T-helper 1 cell treated with Interleukin-12 subunit alpha and Interleukin-12 subunit beta and Interleukin-4 antibody, amounts not matched to agents 30 μg/mL and 1 μg/mL, for 36 hours (primary cell): ENCODE results near the gene SMIM11.
"Not testable (repeated sequence)": the region's sequence is repeated elsewhere in the genome, so short reads cannot be mapped to it uniquely, and the experiment has no call there.

Experiments
- H3K27ac Mint-ChIP-seq: one replicate; pipeline ENCODE4 v1.8.0; 2021; ENCODE audit warnings: mild to moderate bottlenecking, mixed read lengths
- H3K27me3 Mint-ChIP-seq: one replicate; pipeline ENCODE4 v1.8.0; 2021; ENCODE audit warnings: low read depth, mixed read lengths
- H3K36me3 Mint-ChIP-seq: one replicate; pipeline ENCODE4 v1.8.0; 2021; ENCODE audit warnings: low read depth, mixed read lengths
- H3K4me1 Mint-ChIP-seq: one replicate; pipeline ENCODE4 v1.8.0; 2021; ENCODE audit warnings: low read depth, mixed read lengths
- H3K4me3 Mint-ChIP-seq: one replicate; pipeline ENCODE4 v1.8.0; 2021; ENCODE audit warnings: mild to moderate bottlenecking, moderate library complexity, mixed read lengths
- H3K9me3 Mint-ChIP-seq: one replicate; pipeline ENCODE4 v1.8.0; 2021; ENCODE audit warnings: mixed read lengths

Gene SMIM11, protein sequence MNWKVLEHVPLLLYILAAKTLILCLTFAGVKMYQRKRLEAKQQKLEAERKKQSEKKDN

DNA sequence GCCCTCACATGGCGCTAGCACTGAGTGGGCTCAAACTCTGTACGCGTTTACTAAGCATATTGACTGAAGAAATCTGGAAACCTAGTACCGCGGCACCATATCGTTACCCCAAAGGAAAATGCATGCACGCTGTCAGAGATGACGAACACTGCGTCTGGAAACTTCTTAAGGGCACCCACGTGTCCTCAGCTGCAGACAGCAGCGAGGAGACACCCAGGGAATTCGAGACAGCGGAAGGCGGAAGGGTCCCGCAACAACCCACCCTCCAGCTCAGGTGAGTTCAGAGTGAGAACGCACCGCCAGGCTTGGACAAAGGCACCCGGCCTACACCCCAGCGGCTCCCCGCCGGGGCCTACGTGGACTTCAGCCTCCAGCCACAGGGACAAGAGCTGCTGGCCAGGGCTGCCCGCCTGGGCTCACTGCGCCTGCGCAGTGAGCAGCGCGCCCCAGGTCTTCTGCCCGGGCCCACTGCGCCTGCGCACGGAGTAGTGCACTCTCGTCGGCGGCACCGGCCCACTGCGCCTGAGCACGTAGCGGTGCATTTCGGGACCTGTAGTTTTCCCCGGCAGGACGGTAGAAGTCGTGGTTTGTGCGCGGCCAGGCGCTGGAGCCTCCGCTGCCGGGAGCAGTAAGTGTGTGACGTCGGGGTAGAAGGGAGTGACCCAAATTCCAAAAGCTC is at the start of gene SMIM11:
Gene SMIM11, plus strand, starts transcription at position 568 of the 679 bp plus-strand sequence. CDS start 3,998 bp downstream, outside the sequence.
- peaks cover 11% of the 10 kb centered on the region for H3K27me3 Mint-ChIP-seq
- H3K4me3 Mint-ChIP-seq, H3K36me3 Mint-ChIP-seq, H3K27ac Mint-ChIP-seq, H3K9me3 Mint-ChIP-seq, H3K4me1 Mint-ChIP-seq: not testable (repeated sequence)

DNA sequence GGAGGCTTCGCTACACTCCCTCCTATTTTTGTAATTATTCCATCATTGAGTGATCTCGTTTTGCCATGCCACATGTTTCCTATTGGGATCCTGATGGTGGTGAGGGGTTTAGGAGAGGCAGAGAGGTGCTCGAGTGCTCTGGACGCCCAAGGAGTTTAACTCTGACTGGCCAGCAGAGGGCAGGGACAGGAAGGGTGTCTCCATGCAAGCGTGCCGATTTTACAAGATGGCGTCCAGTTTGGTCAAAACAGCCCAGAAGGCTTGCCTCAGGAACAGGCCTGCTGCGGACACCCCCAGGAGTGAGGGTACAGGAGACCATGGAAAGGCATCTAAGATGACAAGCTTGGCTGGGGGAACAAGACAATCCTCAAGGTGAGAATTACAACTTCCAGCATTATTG is 45.3 kb upstream of the SMIM11 start:
- no peak overlapping the region for H3K27ac Mint-ChIP-seq
- H3K4me1 Mint-ChIP-seq = no peaks in the 10 kb centered on the region
- H3K36me3 Mint-ChIP-seq = no peaks in the 10 kb centered on the region
- H3K9me3 Mint-ChIP-seq = no peaks in the 10 kb centered on the region
- peaks cover 13% of the 10 kb centered on the region for H3K27me3 Mint-ChIP-seq
- no peak overlapping the region for H3K4me3 Mint-ChIP-seq

DNA sequence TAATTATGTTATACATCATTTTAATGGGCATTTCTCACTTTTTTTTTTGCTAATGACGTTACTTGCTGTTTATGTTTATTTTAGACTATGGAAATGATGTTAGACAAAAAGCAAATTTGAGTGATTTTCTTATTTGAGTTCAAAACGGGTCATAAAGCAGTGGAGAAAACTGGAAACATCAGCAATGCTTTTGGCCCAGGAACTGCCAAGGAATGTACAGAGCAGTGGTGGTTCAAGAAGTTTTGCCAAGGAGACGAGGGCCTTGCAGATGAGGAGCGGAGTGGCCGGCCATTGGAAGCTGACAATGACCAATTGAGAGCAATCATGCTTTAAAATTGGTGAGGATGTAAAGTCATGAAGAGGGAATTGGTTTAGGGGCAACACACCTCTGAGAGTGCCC is 43.6 kb upstream of the SMIM11 start:
- no peaks in the 10 kb centered on the region for H3K4me1 Mint-ChIP-seq
- H3K27me3 Mint-ChIP-seq = peaks cover 11% of the 10 kb centered on the region
- no peak overlapping the region for H3K27ac Mint-ChIP-seq
- no peak overlapping the region for H3K4me3 Mint-ChIP-seq
- H3K9me3 Mint-ChIP-seq = no peaks in the 10 kb centered on the region
- no peaks in the 10 kb centered on the region for H3K36me3 Mint-ChIP-seq

DNA sequence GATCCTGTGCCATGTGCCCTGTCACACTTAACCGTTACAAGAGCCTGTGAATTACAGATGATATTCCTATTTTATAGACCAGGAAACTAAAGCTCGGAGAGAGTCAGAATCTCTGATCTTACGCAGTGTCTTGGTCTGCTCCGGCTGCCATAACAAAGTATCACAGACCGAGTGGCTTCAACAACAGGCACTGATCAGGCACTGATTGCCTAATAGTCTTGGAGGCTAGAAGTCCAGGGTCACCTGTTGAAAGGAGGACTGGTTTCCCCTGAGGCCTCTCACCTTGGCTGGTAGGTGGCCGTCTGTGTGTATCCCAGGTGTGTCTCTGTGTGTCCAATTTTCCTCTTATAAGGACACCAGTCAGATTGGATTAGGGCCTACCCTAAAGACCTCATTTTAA is 43.0 kb upstream of the SMIM11 start:
- H3K27me3 Mint-ChIP-seq = peaks cover 7% of the 10 kb centered on the region
- H3K36me3 Mint-ChIP-seq = no peaks in the 10 kb centered on the region
- no peaks in the 10 kb centered on the region for H3K4me1 Mint-ChIP-seq
- no peak overlapping the region for H3K4me3 Mint-ChIP-seq
- H3K27ac Mint-ChIP-seq = no peak overlapping the region
- no peaks in the 10 kb centered on the region for H3K9me3 Mint-ChIP-seq

DNA sequence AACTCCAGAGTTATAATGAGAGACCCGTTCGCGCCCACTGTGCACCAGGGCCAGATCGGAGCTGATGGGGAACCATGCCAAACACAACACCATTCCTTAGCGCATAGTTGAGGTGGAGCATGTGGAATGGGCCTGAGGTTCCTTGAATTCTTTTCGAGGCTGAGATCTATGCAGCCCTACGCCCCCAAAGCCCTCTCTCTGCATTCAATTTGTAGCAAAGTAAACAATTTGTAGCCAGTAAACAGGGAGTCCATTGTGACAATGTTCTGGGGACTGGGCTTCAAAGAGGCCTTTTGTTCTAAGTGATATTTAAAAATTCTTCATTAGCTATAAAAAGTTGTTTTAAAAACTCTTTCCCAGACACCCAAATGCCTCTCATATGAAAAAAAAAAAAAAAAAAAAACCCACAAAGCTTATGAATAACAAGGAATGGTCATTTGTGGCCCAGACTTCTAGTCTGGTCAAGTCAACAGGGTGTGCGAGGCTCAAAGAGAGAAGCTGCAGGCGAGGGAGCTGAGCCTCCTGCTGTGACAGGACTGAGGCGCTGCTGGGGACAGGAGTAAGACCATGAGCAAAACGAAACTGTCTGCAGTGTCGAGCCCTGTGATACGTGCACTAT is 42.1 kb upstream of the SMIM11 start:
- Mint-ChIP-seq H3K4me1 (peaks cover 5% of the 10 kb centered on the region), H3K4me3 (no peak overlapping the region), H3K27ac (no peak overlapping the region), H3K27me3 (no peaks in the 10 kb centered on the region), H3K36me3 (no peaks in the 10 kb centered on the region), H3K9me3 (no peaks in the 10 kb centered on the region)

DNA sequence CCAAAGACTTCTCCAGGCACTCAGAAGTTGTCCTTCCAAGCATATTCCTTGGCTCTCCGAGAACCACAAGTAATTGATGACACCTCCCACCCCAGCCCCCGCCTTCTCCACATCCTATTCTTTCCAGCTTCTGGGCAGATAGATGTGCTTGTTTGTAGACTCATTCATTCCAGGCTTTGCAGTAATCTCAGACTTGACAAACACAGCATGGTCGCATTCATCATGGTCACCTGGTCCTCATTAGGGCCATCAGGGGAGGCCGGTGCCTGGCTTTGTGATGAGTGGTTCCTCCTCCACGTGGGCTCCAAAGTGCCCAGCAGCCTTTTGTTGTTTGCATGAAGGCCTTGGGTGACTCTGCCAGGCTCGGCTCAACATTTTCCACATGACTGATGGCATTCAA is 40.0 kb upstream of the SMIM11 start:
- H3K27ac Mint-ChIP-seq = no peak overlapping the region
- no peaks in the 10 kb centered on the region for H3K36me3 Mint-ChIP-seq
- no peak overlapping the region for H3K4me3 Mint-ChIP-seq
- no peaks in the 10 kb centered on the region for H3K9me3 Mint-ChIP-seq
- no peaks in the 10 kb centered on the region for H3K27me3 Mint-ChIP-seq
- peaks cover 9% of the 10 kb centered on the region for H3K4me1 Mint-ChIP-seq

DNA sequence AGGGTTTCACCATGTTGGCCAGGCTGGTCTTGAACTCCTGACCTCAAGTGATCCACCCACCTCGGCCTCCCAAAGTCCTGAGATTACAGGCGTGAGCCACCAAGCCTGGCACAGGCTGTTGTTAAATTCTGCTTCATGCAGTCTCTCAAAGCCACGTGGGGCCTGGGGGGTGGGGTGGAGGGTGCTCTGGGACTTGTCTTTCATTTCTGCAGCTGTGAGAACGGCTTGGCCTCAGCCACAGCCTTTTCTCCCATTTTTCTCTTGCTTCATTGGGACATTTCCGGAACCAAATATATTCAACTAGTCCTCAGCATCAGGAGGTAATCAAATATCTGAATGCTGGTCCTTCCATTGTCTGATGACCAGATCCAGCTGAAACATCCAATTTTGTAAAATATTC is 39.1 kb upstream of the SMIM11 start:
- Mint-ChIP-seq H3K36me3 (no peaks in the 10 kb centered on the region), H3K4me1 (peaks cover 12% of the 10 kb centered on the region), H3K27me3 (no peaks in the 10 kb centered on the region), H3K27ac (no peak overlapping the region), H3K4me3 (no peak overlapping the region), H3K9me3 (no peaks in the 10 kb centered on the region)

DNA sequence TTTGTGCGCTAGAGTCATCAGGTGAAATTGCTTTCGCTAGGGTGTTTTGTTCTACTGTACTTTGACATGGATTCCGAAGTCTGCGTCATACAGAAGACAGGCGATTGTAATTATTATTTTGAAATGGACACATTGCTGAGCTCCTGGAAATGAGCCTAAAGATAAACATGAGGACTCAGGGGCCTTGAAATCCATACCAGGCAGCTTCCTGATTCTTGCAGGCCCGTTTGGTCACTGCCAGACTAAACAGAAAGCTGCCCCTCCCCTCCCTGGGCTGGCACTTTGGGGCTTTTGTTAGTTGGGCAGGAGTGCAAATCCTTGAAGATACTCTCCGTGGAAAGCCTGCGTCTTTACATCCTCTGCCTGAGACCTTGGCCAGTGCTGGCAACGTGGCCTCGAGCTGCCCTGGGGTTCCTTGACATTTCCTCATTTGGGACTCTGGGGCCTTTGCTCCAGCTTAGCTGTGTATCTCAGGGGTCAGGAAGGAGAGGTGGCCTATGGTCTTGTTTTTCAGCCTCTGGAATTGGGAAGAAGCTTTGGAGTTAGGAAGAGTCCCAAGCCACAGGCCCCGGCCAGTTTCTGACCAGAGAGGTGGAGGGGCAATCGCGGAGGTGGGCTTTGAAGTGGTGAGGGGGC is 38.4 kb upstream of the SMIM11 start:
- H3K9me3 Mint-ChIP-seq = no peaks in the 10 kb centered on the region
- no peaks in the 10 kb centered on the region for H3K27me3 Mint-ChIP-seq
- H3K36me3 Mint-ChIP-seq = no peaks in the 10 kb centered on the region
- no peak overlapping the region for H3K27ac Mint-ChIP-seq
- peaks cover 12% of the 10 kb centered on the region for H3K4me1 Mint-ChIP-seq
- no peak overlapping the region for H3K4me3 Mint-ChIP-seq

DNA sequence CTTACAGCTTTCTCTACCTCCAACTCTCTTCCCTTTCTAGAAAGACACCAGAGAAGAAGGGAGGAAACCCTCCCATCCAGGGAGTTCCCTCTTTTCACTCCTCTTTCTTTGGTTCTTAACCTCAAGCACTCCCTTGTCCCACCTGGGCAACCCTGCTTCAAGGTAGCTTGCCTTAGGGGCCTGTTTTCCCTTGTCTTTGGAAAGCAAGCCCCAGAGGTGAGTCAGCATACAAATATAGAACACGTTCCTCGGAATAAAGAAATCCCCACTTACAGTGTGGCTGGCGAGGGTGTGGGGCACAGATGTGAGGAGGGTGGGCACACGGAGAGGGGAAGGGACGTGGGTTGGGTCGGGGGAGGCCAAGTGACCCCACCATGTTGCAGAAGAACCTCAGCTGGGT is 37.6 kb upstream of the SMIM11 start:
- Mint-ChIP-seq H3K36me3 (no peaks in the 10 kb centered on the region), H3K4me1 (peaks cover 12% of the 10 kb centered on the region), H3K27ac (no peak overlapping the region), H3K4me3 (no peak overlapping the region), H3K27me3 (no peaks in the 10 kb centered on the region), H3K9me3 (no peaks in the 10 kb centered on the region)

DNA sequence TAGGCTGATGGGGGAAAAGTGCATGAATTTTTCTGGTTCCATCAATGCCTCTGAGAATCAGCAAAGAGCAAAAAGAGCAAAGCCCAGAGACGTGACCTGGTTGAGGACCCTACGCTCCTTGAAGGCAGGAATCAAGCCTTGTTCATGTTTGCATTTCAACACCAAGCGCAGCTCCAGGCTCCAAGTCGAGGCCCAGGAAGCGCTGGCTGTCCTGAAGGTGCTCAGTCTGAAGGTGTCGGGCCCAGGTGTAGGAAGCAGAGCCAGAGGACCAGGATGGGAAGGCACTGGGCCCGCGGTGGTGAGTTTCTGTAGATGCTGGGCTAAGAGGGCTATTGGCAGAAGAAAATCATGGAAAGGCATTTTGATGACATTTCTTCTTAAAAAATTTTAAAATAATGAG is 37.1 kb upstream of the SMIM11 start:
- no peak overlapping the region for H3K27ac Mint-ChIP-seq
- no peaks in the 10 kb centered on the region for H3K27me3 Mint-ChIP-seq
- peaks cover 12% of the 10 kb centered on the region for H3K4me1 Mint-ChIP-seq
- no peaks in the 10 kb centered on the region for H3K9me3 Mint-ChIP-seq
- no peak overlapping the region for H3K4me3 Mint-ChIP-seq
- H3K36me3 Mint-ChIP-seq = no peaks in the 10 kb centered on the region

DNA sequence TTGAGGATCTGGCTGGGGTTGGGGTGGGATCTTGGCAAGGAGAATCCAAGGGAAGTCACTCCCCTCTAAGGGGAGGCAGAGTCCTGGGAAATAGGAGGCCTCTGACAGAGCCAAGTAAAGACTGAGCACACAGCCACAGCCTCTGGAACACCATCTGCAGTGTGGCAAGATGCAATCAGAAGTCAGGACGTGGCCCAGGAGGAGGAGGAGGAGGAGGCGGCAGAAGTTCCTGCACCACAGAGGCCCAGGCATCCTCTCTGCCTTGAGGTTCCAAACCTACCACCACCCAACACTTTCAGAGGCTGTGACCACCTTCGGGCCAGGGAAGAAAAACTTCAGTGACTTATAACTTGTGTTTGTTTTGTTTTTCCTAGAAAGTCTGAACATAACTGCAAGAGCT is 35.2 kb upstream of the SMIM11 start:
- no peaks in the 10 kb centered on the region for H3K36me3 Mint-ChIP-seq
- H3K4me1 Mint-ChIP-seq = peaks cover 12% of the 10 kb centered on the region
- H3K27ac Mint-ChIP-seq = no peak overlapping the region
- H3K9me3 Mint-ChIP-seq = no peaks in the 10 kb centered on the region
- no peaks in the 10 kb centered on the region for H3K27me3 Mint-ChIP-seq
- H3K4me3 Mint-ChIP-seq = no peak overlapping the region

DNA sequence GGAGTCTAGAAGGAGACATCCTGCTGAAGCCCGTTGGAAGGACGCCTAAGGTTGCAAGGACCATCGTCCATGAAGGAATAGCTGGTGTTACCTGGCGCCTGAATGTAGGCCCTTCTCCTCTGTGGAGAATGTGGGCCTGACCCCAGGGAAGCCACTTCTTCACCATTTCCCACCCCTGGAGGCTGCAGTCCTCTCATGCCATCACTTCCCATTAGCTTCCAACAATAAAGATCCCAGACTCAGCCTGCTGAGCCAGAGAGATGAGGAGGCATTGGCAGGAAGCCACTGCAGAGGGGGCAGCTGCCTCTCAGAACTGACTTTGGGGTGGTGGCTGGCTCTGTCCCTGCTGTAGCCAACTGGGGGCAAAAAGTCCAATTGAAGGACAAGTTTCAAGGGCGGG is 32.8 kb upstream of the SMIM11 start:
- Mint-ChIP-seq H3K27ac (no peak overlapping the region), H3K9me3 (no peaks in the 10 kb centered on the region), H3K36me3 (no peaks in the 10 kb centered on the region), H3K27me3 (peaks cover 2% of the 10 kb centered on the region), H3K4me3 (no peak overlapping the region), H3K4me1 (peaks cover 16% of the 10 kb centered on the region)

DNA sequence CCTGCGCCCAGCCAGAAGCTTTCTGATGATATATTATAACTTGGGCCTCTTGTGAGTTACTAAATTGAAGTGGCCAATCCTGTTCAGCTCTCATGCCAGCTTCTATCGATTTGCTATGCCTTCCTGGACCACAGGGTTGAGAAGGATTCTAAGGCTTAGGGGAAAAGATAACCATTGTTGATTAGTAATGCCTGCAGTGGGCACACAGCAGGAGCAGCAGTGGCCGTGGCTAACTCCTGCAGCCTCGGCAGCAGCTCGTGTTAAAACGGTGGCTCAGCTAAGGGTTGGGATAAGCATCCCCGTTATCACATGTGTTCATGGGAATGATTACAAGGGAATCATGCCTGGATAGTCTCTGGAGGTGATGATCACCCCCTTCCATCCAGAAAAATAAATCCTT is 32.0 kb upstream of the SMIM11 start:
- H3K27me3 Mint-ChIP-seq = peaks cover 2% of the 10 kb centered on the region
- no peaks in the 10 kb centered on the region for H3K36me3 Mint-ChIP-seq
- H3K4me1 Mint-ChIP-seq = peaks cover 15% of the 10 kb centered on the region
- H3K9me3 Mint-ChIP-seq = no peaks in the 10 kb centered on the region
- H3K4me3 Mint-ChIP-seq = no peak overlapping the region
- H3K27ac Mint-ChIP-seq = no peak overlapping the region

DNA sequence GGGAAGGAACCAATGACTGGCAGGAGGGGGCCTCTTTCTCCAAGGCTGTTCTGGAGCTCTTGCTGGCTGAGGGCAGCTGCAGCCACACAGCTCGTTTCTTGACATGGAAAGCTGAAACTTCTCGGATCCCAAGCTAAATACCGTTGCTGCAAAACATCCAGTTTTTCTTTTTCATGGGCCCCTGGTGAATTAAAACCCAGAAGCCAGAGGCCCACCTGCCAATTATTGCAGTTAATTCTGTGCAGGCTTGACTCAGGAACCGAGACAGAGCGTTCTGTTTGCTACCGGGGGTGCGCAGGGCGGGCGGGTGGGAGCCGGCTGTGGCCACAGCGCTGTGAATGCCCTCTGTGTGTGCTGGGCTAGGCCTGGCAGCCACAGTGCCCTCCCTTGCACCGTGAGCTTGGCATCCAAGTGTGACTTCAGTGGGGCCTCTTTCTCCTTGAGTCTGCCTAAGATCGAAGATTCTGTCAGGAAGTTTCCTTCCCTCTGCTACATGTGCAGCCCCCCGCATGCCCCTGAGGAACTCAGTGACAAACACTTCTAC is 31.4 kb upstream of the SMIM11 start:
- H3K27ac Mint-ChIP-seq = peak overlapping the region; percentile 6
- H3K4me3 Mint-ChIP-seq = no peak overlapping the region
- no peaks in the 10 kb centered on the region for H3K9me3 Mint-ChIP-seq
- H3K4me1 Mint-ChIP-seq = peaks cover 15% of the 10 kb centered on the region
- H3K36me3 Mint-ChIP-seq = no peaks in the 10 kb centered on the region
- peaks cover 2% of the 10 kb centered on the region for H3K27me3 Mint-ChIP-seq

DNA sequence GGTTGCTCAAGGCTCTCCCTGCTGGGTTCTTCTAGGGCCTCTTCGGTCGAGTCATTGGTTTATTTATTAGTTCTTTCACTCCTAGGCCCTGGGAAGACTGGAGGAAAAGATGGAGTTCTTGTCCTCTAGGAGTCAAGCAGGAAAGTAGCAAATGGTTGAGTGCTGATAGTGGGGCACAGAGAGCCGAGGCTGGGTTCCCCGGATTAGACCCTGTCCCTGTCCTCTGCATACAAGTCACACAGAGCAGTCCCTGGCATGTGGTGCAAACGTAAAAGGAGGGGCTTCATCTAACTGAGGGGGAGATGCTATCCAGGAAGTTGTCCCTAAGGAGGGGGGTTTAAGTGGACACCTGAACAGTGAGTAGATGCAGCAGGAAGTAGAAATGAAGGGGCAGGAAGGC is 30.7 kb upstream of the SMIM11 start:
- Mint-ChIP-seq H3K36me3 (no peaks in the 10 kb centered on the region), H3K4me1 (peaks cover 15% of the 10 kb centered on the region), H3K27ac (no peak overlapping the region), H3K9me3 (no peaks in the 10 kb centered on the region), H3K27me3 (peaks cover 6% of the 10 kb centered on the region), H3K4me3 (no peak overlapping the region)
